HepG2 (cell line): ENCODE data around the gene ANKRD22. TPM values are rescaled to one million over a fixed set of nuclear protein-coding genes. Genes with fewer than 3 reads are reported as not detected.

Experiments
- ATAC-seq: fragments of 200-7000 bp; cut with Tn5 transposase; 3 replicates; pipeline ENCODE4 v1.9.1; 2020; ENCODE audit warnings: mild to moderate bottlenecking, moderate library complexity
- BruUV-seq: library from RNA; stranded (reverse); fragments of 400-500 nt; replicated peaks from 2 replicates; lab custom pipeline; 2021; lab: Mats Ljungman, UMichigan
- CTCF ChIA-PET: fragments of 300-600 bp; formaldehyde crosslinking; extraction: SDS; loops from one replicate; lab custom pipeline; 2021; ENCODE audit warnings: low total read pairs, inconsistent platforms, low intra/inter-chr PET ratio; lab: Yijun Ruan, JAX
- POLR2A ChIA-PET: fragments of 350-600 bp; sonication (Branson Sonifier 250); formaldehyde crosslinking; loops from one replicate; lab custom pipeline; 2020; ENCODE audit warnings: antibody characterized with exemption, inconsistent platforms; lab: Yijun Ruan, JAX
- DNase-seq: peaks from one replicate; pipeline ENCODE4 v3.0.0-alpha.2; 2015; ENCODE audit warnings: low spot score
- FAIRE-seq: peaks from 3 replicates; lab custom pipeline; 2011; peaks lifted over from hg19 to GRCh38; lab: Jason Lieb, UNC
- H2AFZ ChIP-seq: one replicate; pipeline ENCODE4 v1.6.1; 2011; ENCODE audit warnings: low read length, inconsistent platforms
- H3K27ac ChIP-seq: fragments of 300-600 bp; 3 replicates; pipeline ENCODE4 v1.8.0; 2011; ENCODE audit warnings: mixed run types, mild to moderate bottlenecking, mixed read lengths, low read length, inconsistent platforms; ENCODE audit not compliant: insufficient read depth; ENCODE audit errors: extremely low read length
- H3K27me3 ChIP-seq, 2 experiments: fragments of 200-600 bp in 1 of 2; 2 replicates in 1 of 2; 3 replicates in 1 of 2; pipeline versions ENCODE4 v1.6.0 to v1.8.0; 2011; ENCODE audit warnings: low read length in 2 of 2, mild to moderate bottlenecking in 2 of 2, moderate library complexity in 2 of 2, inconsistent platforms in 1 of 2; ENCODE audit not compliant: insufficient read depth in 2 of 2, control insufficient read depth in 1 of 2
- H3K36me3 ChIP-seq, 2 experiments: fragments of 200-600 bp in 1 of 2; replicated peaks in 1 of 2; 2 replicates in 1 of 2; 3 replicates in 1 of 2; pipeline versions ENCODE4 v1.5.1 to v1.8.0; 2011; ENCODE audit warnings: low read length in 2 of 2, inconsistent platforms in 1 of 2; ENCODE audit not compliant: insufficient read depth in 2 of 2, control insufficient read depth in 1 of 2
- H3K4me1 ChIP-seq: 2 replicates; pipeline ENCODE4 v1.5.1; 2012; ENCODE audit warnings: low read length, inconsistent platforms; ENCODE audit not compliant: insufficient read depth
- H3K4me2 ChIP-seq: 2 replicates; pipeline ENCODE4 v1.6.0; 2011; ENCODE audit warnings: low read depth, low read length, inconsistent platforms
- H3K4me3 ChIP-seq, 3 experiments: fragments of 200-600 bp in 1 of 3; sonication (generic), shearing (Covaris generic) in 1 of 3; replicated peaks in 1 of 3; 2 replicates each; pipeline ENCODE4 v1.5.1; 2011 to 2016; ENCODE audit warnings: low read length in 3 of 3, inconsistent platforms in 2 of 3, low read depth in 2 of 3, mild to moderate bottlenecking in 2 of 3, control low read depth in 1 of 3, mixed read lengths in 1 of 3; ENCODE audit not compliant: insufficient read depth in 1 of 3
- H3K79me2 ChIP-seq: one replicate; pipeline ENCODE4 v1.6.1; 2011; ENCODE audit warnings: low read length, inconsistent platforms; ENCODE audit not compliant: insufficient read depth
- H3K9ac ChIP-seq: 2 replicates; pipeline ENCODE4 v1.6.0; 2011; ENCODE audit warnings: mild to moderate bottlenecking, low read depth, low read length, inconsistent platforms; ENCODE audit not compliant: insufficient read depth
- H3K9me3 ChIP-seq: 2 replicates; pipeline ENCODE4 v1.5.1; 2012; ENCODE audit warnings: mild to moderate bottlenecking, low read length
- H4K20me1 ChIP-seq: 2 replicates; pipeline ENCODE4 v1.6.0; 2011; ENCODE audit warnings: inconsistent platforms, mild to moderate bottlenecking, low read length, moderate library complexity; ENCODE audit not compliant: insufficient read depth
- DMTF1 ChIP-seq: sonication (generic); formaldehyde crosslinking; IDR thresholded peaks from 2 replicates; pipeline ENCODE4 v1.4.0; 2020; ENCODE audit warnings: mild to moderate bottlenecking, missing genetic modification reagents
- KDM4B ChIP-seq: sonication (generic); formaldehyde crosslinking; IDR thresholded peaks from 2 replicates; pipeline ENCODE4 v1.4.0; 2020; ENCODE audit warnings: missing genetic modification reagents
- WGBS: methylation state at CpG from one replicate; pipeline ENCODE4 v1.1.6; 2017; ENCODE audit warnings: low lambda C conversion rate; 5-methylcytosine and 5-hydroxymethylcytosine counted together
- in situ Hi-C: cut with HindIII; loops from 2 replicates; pipeline ENCODE4 v1.10.0; 2017; ENCODE audit warnings: low pct_unique_long_range_greater_than_20kb; ENCODE audit not compliant: extremely low pct_ligation_motif_present
- intact Hi-C: fragments of 100-400 bp; cut with micrococcal nuclease; formaldehyde crosslinking; loops from one replicate; pipeline ENCODE4 v1.10.0; 2022; ENCODE audit not compliant: unreplicated experiment
- polyA plus RNA-seq, 8 experiments: library from polyadenylated mRNA; depleted of rRNA in 3 of 8; stranded (reverse) in 7 of 8; unstranded in 1 of 8; fragments of >200 nt; fragmentation: Illumina TruSeq in 4 of 8; extraction: Trizol in 4 of 8; gene quantifications; 2 replicates each; pipeline versions ENCODE4 v1.2.1 to v1.2.3, GENCODE V29; 2011 to 2016; ENCODE audit warnings: low read depth in 4 of 8, missing spikeins in 1 of 8, mixed read lengths in 1 of 8; ENCODE audit not compliant: insufficient read depth in 1 of 8
- total RNA-seq, 5 experiments: library from RNA; depleted of rRNA; stranded (reverse); fragments of >200 nt; fragmentation: Illumina TruSeq; extraction: Trizol; gene quantifications; 2 replicates each; pipeline ENCODE4 v1.2.3, GENCODE V29; 2016; ENCODE audit warnings: low read depth in 1 of 5
- TF ChIP-seq, protein P1 (sequence below): sonication (generic); formaldehyde crosslinking; IDR thresholded peaks from 2 replicates; pipeline ENCODE4 v1.4.0; 2020; ENCODE audit warnings: low read depth, missing genetic modification reagents

The ANKRD22 gene
- total and polyA plus RNA-seq, 2 of the 13 experiments (the other 11 are each of a cell fraction or from before 2014, with no cell fraction given), result not detected

- BruUV-seq, result TSS peak; percentile 92
- Histone ChIP-seq H4K20me1 (no peaks in the 10 kb centered on the region), H3K27me3 (no peaks in the 10 kb centered on the region), H3K9ac (peak overlapping the region; percentile 2), H3K79me2 (no peaks in the 10 kb centered on the region), H3K9me3 (no peaks in the 10 kb centered on the region), H2AFZ (no peak overlapping the region), H3K4me3 (peak overlapping the region in 1 of 3 experiments; percentile 17; a peak in 1 of 6 replicates), H3K4me1 (peaks cover 34% of the 10 kb centered on the region), H3K4me2 (peak overlapping the region; percentile 60), H3K36me3 (no peaks in the 10 kb centered on the region), H3K27ac (peak overlapping the region; percentile 24)
- POLR2A ChIA-PET, result no interaction called here
- in situ Hi-C loops (no loop called here), intact Hi-C loops (loop anchor here (1.0 to 5.0 kb wide), 2 partner anchors 35 to 105 kb away; no protein-coding TSS in a partner anchor)
- no peak for TF ChIP-seq KDM4B (CRISPR knock-in tag)
- TF ChIP-seq, protein P1, sequence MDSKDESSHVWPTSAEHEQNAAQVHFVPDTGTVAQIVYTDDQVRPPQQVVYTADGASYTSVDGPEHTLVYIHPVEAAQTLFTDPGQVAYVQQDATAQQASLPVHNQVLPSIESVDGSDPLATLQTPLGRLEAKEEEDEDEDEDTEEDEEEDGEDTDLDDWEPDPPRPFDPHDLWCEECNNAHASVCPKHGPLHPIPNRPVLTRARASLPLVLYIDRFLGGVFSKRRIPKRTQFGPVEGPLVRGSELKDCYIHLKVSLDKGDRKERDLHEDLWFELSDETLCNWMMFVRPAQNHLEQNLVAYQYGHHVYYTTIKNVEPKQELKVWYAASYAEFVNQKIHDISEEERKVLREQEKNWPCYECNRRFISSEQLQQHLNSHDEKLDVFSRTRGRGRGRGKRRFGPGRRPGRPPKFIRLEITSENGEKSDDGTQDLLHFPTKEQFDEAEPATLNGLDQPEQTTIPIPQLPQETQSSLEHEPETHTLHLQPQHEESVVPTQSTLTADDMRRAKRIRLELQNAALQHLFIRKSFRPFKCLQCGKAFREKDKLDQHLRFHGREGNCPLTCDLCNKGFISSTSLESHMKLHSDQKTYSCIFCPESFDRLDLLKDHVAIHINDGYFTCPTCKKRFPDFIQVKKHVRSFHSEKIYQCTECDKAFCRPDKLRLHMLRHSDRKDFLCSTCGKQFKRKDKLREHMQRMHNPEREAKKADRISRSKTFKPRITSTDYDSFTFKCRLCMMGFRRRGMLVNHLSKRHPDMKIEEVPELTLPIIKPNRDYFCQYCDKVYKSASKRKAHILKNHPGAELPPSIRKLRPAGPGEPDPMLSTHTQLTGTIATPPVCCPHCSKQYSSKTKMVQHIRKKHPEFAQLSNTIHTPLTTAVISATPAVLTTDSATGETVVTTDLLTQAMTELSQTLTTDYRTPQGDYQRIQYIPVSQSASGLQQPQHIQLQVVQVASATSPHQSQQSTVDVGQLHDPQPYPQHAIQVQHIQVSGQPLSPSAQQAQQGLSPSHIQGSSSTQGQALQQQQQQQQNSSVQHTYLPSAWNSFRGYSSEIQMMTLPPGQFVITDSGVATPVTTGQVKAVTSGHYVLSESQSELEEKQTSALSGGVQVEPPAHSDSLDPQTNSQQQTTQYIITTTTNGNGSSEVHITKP (CRISPR knock-in tag), result peak; percentile 65; the same call in 1 of the 2 replicates
- no peak for TF ChIP-seq DMTF1 (CRISPR knock-in tag)
- DNase-seq (peak; percentile 44), FAIRE-seq (peak; percentile 26), ATAC-seq (peak; percentile 68)
- CTCF ChIA-PET, result no interaction called here
- 18% methylated on average over 8 of the region's 8 CpGs for WGBS
Observed at GRCh38 chr10:88896994-88897853, 45.6 kb upstream of the ANKRD22 start.
